ENCODE measurements around the gene ENTREP3. TPM values are rescaled to one million over a fixed set of nuclear protein-coding genes. Genes with fewer than 3 reads are reported as not detected.
A peak's percentile ranks its signal among the peaks of the same experiment; 100 is the strongest.

Gene ENTREP3
- total and polyA plus RNA-seq, 2 experiments from 2014 or later = 8.8 to 27.1 TPM

GRCh38 chr1:155253797-155254196, 1.5 kb downstream of the ENTREP3 start:
- no peak for TF ChIP-seq EZH2 (IDR thresholded peaks at IDR 0.05; ENCODE audit: borderline replicate concordance)
- no peaks in the 10 kb centered on the region for H3K27me3 ChIP-seq
- no peaks in the 10 kb centered on the region for H3K36me3 ChIP-seq (replicated peaks; ENCODE audit: insufficient read depth, low read depth)
- no peak overlapping the region for H2AFZ ChIP-seq
- H3K9me3 ChIP-seq (ENCODE audit: low read depth) = no peaks in the 10 kb centered on the region
- H3K4me3 ChIP-seq = no peak overlapping the region
- no peaks in the 10 kb centered on the region for H4K20me1 ChIP-seq (ENCODE audit: insufficient read depth, poor library complexity, severe bottlenecking)
- H3K9me2 ChIP-seq (replicated peaks; ENCODE audit: insufficient read depth) = no peaks in the 10 kb centered on the region
- no peak for DNase-seq (ENCODE audit: low spot score)
- 64% methylated on average over 5 of the region's 5 CpGs for WGBS (ENCODE audit: low lambda C conversion rate, missing lambda C conversion rate)
- H3K79me2 ChIP-seq = peaks cover 25% of the 10 kb centered on the region
- H3K27ac ChIP-seq = no peak overlapping the region
- H3K4me2 ChIP-seq = peak overlapping the region; percentile 100
- peaks cover 27% of the 10 kb centered on the region for H3K4me1 ChIP-seq (ENCODE audit: insufficient read depth)

- Histone ChIP-seq H3K4me3 (no peak overlapping the region), H3K79me2 (peaks cover 25% of the 10 kb centered on the region), H3K4me2 (peak overlapping the region; percentile 100), H3K4me1 (ENCODE audit: insufficient read depth) (peaks cover 27% of the 10 kb centered on the region), H3K9me3 (ENCODE audit: low read depth) (no peaks in the 10 kb centered on the region), H3K27me3 (no peaks in the 10 kb centered on the region), H3K27ac (no peak overlapping the region), H3K9me2 (replicated peaks; ENCODE audit: insufficient read depth) (no peaks in the 10 kb centered on the region), H3K36me3 (replicated peaks; ENCODE audit: insufficient read depth, low read depth) (no peaks in the 10 kb centered on the region), H2AFZ (no peak overlapping the region), H4K20me1 (ENCODE audit: insufficient read depth, poor library complexity, severe bottlenecking) (no peaks in the 10 kb centered on the region)
- WGBS (ENCODE audit: low lambda C conversion rate, missing lambda C conversion rate) = 75% methylated on average over 5 of the region's 5 CpGs
- no peak for TF ChIP-seq EZH2phosphoT487 (IDR thresholded peaks at IDR 0.05; ENCODE audit: low read depth, severe bottlenecking, unreplicated experiment)
- TF ChIP-seq EZH2 (IDR thresholded peaks at IDR 0.05; ENCODE audit: borderline replicate concordance) = no peak
- no peak for TF ChIP-seq CTCF (IDR thresholded peaks at IDR 0.05; ENCODE audit: poor library complexity)
- DNase-seq (ENCODE audit: low spot score) = no peak
These were observed 2.1 kb downstream of the ENTREP3 start for GRCh38 chr1:155253208-155253607.

GRCh38 chr1:155251566-155251965, 3.7 kb downstream of the ENTREP3 start:
- H3K4me1 ChIP-seq (ENCODE audit: insufficient read depth) = peaks cover 27% of the 10 kb centered on the region
- no peak for DNase-seq (ENCODE audit: low spot score)
- H3K4me2 ChIP-seq = no peak overlapping the region
- no peaks in the 10 kb centered on the region for H4K20me1 ChIP-seq (ENCODE audit: insufficient read depth, poor library complexity, severe bottlenecking)
- H3K27ac ChIP-seq = no peak overlapping the region
- WGBS (ENCODE audit: low lambda C conversion rate, missing lambda C conversion rate) = 100% methylated on average over 3 of the region's 7 CpGs
- peaks cover 25% of the 10 kb centered on the region for H3K79me2 ChIP-seq
- no peaks in the 10 kb centered on the region for H3K9me2 ChIP-seq (replicated peaks; ENCODE audit: insufficient read depth)
- no peaks in the 10 kb centered on the region for H3K9me3 ChIP-seq (ENCODE audit: low read depth)
- TF ChIP-seq CTCF (IDR thresholded peaks at IDR 0.05; ENCODE audit: poor library complexity) (no peak), EZH2 (IDR thresholded peaks at IDR 0.05; ENCODE audit: borderline replicate concordance) (no peak), EZH2phosphoT487 (IDR thresholded peaks at IDR 0.05; ENCODE audit: low read depth, severe bottlenecking, unreplicated experiment) (no peak)
- H2AFZ ChIP-seq = no peak overlapping the region
- H3K4me3 ChIP-seq = no peak overlapping the region
- no peaks in the 10 kb centered on the region for H3K36me3 ChIP-seq (replicated peaks; ENCODE audit: insufficient read depth, low read depth)
- H3K27me3 ChIP-seq = no peaks in the 10 kb centered on the region

- peak overlapping the region; percentile 74 for H3K4me2 ChIP-seq
These were observed 4.4 kb downstream of the ENTREP3 start for GRCh38 chr1:155250633-155251449.

More at GRCh38 chr1:155250633-155251449, 4.4 kb downstream of the ENTREP3 start:
- peak; percentile 96 for DNase-seq (ENCODE audit: low spot score)
- TF ChIP-seq EZH2 (IDR thresholded peaks at IDR 0.05; ENCODE audit: borderline replicate concordance) = no peak
- TF ChIP-seq CTCF (IDR thresholded peaks at IDR 0.05; ENCODE audit: poor library complexity) = peak; percentile 99
- no peak for TF ChIP-seq EZH2phosphoT487 (IDR thresholded peaks at IDR 0.05; ENCODE audit: low read depth, severe bottlenecking, unreplicated experiment)
- Histone ChIP-seq H3K9me2 (replicated peaks; ENCODE audit: insufficient read depth) (no peaks in the 10 kb centered on the region), H3K9me3 (ENCODE audit: low read depth) (no peaks in the 10 kb centered on the region), H3K4me1 (ENCODE audit: insufficient read depth) (peaks cover 21% of the 10 kb centered on the region), H3K27me3 (no peaks in the 10 kb centered on the region), H2AFZ (no peak overlapping the region), H4K20me1 (ENCODE audit: insufficient read depth, poor library complexity, severe bottlenecking) (no peaks in the 10 kb centered on the region), H3K79me2 (peaks cover 25% of the 10 kb centered on the region), H3K4me3 (no peak overlapping the region), H3K36me3 (replicated peaks; ENCODE audit: insufficient read depth, low read depth) (no peaks in the 10 kb centered on the region), H3K27ac (peak overlapping the region; percentile 39)
- 28% methylated on average over 23 of the region's 23 CpGs for WGBS (ENCODE audit: low lambda C conversion rate, missing lambda C conversion rate)
